ENCODE results near the gene HTR6. TPM values are rescaled to one million over a fixed set of nuclear protein-coding genes. Genes with fewer than 3 reads are reported as not detected.

HTR6 gene
- total RNA-seq, 1 experiment from 2014 or later: not detected

DNA sequence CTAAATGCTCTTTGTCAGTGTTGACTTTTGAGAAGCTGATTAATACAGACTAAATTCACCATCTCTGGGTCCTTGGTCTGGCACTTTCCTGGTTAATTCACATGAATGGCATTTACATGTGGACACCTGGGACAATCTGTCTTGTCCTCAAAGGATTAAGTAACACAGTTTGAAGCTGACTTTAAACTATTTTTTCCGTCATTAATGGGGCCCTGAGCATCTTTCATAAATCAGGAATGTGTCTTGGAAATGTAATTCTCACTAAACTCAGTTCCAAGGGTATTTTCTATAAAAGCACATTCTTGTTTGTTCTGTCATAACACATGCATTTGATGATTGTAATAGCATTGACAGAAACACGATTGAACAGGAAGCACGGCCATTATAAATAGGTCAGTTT is 47.3 kb upstream of the HTR6 start:
- Histone ChIP-seq H3K9me2 (ENCODE audit: insufficient read depth) (no peaks in the 10 kb centered on the region), H3K36me3 (ENCODE audit: low read depth) (peaks cover 4% of the 10 kb centered on the region; the same call in 1 of the 2 replicates), H3K27me3 (ENCODE audit: insufficient read depth, low read depth) (no peaks in the 10 kb centered on the region), H2AFZ (no peak overlapping the region), H3K4me3 (no peak overlapping the region), H3K9me3 (ENCODE audit: insufficient read depth, low read depth) (no peaks in the 10 kb centered on the region), H3K79me2 (ENCODE audit: low read depth) (peaks cover 10% of the 10 kb centered on the region; the same call in 1 of the 2 replicates), H3F3A (ENCODE audit: insufficient read depth, low read depth) (no peaks in the 10 kb centered on the region), H4K20me1 (ENCODE audit: insufficient read depth) (no peaks in the 10 kb centered on the region), H3K4me1 (replicated peaks; ENCODE audit: insufficient read depth) (no peaks in the 10 kb centered on the region), H3K4me2 (no peak overlapping the region), H3K27ac (peak overlapping the region; percentile 63)
- POLR2A ChIA-PET (ENCODE audit: unreplicated experiment): no interaction called here
- CTCF ChIA-PET: interaction anchor here (0.6 kb wide), 1 partner anchor 434 kb away, joined by 3 read pairs; no protein-coding TSS in a partner anchor
- no TSS peak for BruUV-seq (replicated peaks)
- intact Hi-C loops (cut with micrococcal nuclease; ENCODE audit: unreplicated experiment): no loop called here
- no peak for DNase-seq
- no peak for TF ChIP-seq EZH2 (IDR thresholded peaks at IDR 0.05; ENCODE audit: low read depth)
- TF ChIP-seq, protein P1, sequence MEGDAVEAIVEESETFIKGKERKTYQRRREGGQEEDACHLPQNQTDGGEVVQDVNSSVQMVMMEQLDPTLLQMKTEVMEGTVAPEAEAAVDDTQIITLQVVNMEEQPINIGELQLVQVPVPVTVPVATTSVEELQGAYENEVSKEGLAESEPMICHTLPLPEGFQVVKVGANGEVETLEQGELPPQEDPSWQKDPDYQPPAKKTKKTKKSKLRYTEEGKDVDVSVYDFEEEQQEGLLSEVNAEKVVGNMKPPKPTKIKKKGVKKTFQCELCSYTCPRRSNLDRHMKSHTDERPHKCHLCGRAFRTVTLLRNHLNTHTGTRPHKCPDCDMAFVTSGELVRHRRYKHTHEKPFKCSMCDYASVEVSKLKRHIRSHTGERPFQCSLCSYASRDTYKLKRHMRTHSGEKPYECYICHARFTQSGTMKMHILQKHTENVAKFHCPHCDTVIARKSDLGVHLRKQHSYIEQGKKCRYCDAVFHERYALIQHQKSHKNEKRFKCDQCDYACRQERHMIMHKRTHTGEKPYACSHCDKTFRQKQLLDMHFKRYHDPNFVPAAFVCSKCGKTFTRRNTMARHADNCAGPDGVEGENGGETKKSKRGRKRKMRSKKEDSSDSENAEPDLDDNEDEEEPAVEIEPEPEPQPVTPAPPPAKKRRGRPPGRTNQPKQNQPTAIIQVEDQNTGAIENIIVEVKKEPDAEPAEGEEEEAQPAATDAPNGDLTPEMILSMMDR (conservative IDR thresholded peaks at IDR 0.05): no peak

DNA sequence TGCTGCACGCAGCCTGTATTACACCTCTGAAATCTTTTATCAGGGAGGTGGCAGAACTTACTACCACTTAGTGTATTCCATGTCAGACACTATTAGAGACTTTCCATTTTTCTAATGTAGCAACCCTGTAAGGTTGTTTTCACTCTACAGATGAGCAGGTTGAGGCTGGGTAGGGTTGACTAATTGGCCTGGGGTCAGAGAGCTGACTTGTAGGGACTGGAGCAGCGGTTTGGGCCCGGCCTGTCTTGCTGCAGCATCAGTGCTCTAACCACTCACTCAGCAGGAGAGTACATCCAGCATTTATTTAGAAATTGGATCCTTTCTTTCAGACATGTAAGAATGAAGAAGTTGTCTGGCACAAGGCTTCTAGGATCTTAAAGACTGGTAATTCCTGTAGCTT is 46.2 kb upstream of the HTR6 start:
- H4K20me1 ChIP-seq (ENCODE audit: insufficient read depth): no peaks in the 10 kb centered on the region
- H3K9me2 ChIP-seq (ENCODE audit: insufficient read depth): no peaks in the 10 kb centered on the region
- H3K9me3 ChIP-seq (ENCODE audit: insufficient read depth, low read depth): no peaks in the 10 kb centered on the region
- H3K4me3 ChIP-seq: no peak overlapping the region
- ChIA-PET POLR2A (ENCODE audit: unreplicated experiment) (no interaction called here), CTCF (no interaction called here)
- H3K27ac ChIP-seq: no peak overlapping the region
- H3K4me1 ChIP-seq (replicated peaks; ENCODE audit: insufficient read depth): no peaks in the 10 kb centered on the region
- no TSS peak for BruUV-seq (replicated peaks)
- H3K27me3 ChIP-seq (ENCODE audit: insufficient read depth, low read depth): no peaks in the 10 kb centered on the region
- no peak for DNase-seq
- peaks cover 4% of the 10 kb centered on the region; the same call in 1 of the 2 replicates for H3K36me3 ChIP-seq (ENCODE audit: low read depth)
- H2AFZ ChIP-seq: no peak overlapping the region
- no peaks in the 10 kb centered on the region for H3F3A ChIP-seq (ENCODE audit: insufficient read depth, low read depth)
- no peak overlapping the region for H3K4me2 ChIP-seq
- intact Hi-C loops (cut with micrococcal nuclease; ENCODE audit: unreplicated experiment): no loop called here
- peaks cover 10% of the 10 kb centered on the region; the same call in 1 of the 2 replicates for H3K79me2 ChIP-seq (ENCODE audit: low read depth)
- TF ChIP-seq, protein P1 (conservative IDR thresholded peaks at IDR 0.05): no peak
- no peak for TF ChIP-seq EZH2 (IDR thresholded peaks at IDR 0.05; ENCODE audit: low read depth)

DNA sequence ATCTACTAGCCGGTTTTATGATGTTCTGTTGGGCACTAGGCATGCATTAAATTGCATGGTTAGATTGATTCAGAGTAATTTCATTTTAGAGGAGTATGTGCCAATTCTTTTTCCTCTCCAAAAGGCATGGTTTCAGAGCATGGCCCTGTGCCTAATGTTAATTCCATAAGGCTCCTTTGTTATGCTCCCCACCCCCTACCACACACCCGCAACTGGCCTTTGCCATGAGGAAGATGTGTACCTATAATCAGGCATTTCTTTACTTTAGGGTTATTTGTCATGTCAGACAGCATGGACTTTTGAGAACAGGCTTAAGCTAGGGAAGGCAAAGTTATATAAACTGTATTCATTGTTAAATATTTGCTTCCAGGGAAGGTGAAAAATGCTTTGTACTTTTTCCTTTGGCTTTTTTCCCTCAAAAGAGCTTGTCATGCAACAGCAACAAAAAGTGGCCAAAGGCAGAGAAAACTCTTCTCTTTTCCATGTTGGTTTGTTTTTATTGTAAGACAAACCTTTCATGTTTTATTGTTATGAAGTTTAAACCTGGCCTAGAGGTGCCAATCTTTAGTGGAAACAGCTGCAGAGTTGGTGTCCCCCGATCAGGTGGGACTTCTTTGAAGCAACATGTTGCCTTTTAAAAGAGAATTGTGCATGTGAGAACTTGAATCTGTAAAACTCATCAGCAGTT is 44.8 kb upstream of the HTR6 start:
- H3K4me2 ChIP-seq: no peak overlapping the region
- ChIA-PET POLR2A (ENCODE audit: unreplicated experiment) (no interaction called here), CTCF (no interaction called here)
- intact Hi-C loops (cut with micrococcal nuclease; ENCODE audit: unreplicated experiment): no loop called here
- no peaks in the 10 kb centered on the region for H4K20me1 ChIP-seq (ENCODE audit: insufficient read depth)
- no peaks in the 10 kb centered on the region for H3K27me3 ChIP-seq (ENCODE audit: insufficient read depth, low read depth)
- no peaks in the 10 kb centered on the region for H3K9me3 ChIP-seq (ENCODE audit: insufficient read depth, low read depth)
- H3F3A ChIP-seq (ENCODE audit: insufficient read depth, low read depth): no peaks in the 10 kb centered on the region
- no peak overlapping the region for H2AFZ ChIP-seq
- H3K4me1 ChIP-seq (replicated peaks; ENCODE audit: insufficient read depth): no peaks in the 10 kb centered on the region
- no peak overlapping the region for H3K27ac ChIP-seq
- DNase-seq: no peak
- H3K36me3 ChIP-seq (ENCODE audit: low read depth): peaks cover 4% of the 10 kb centered on the region; the same call in 1 of the 2 replicates
- peaks cover 10% of the 10 kb centered on the region; the same call in 1 of the 2 replicates for H3K79me2 ChIP-seq (ENCODE audit: low read depth)
- BruUV-seq (replicated peaks): no TSS peak
- H3K4me3 ChIP-seq: no peak overlapping the region
- no peaks in the 10 kb centered on the region for H3K9me2 ChIP-seq (ENCODE audit: insufficient read depth)
- no peak for TF ChIP-seq EZH2 (IDR thresholded peaks at IDR 0.05; ENCODE audit: low read depth)
- TF ChIP-seq, protein P1 (conservative IDR thresholded peaks at IDR 0.05): no peak

All from PC-9 (cell line).